NCI-H146 treated with DMSO at 0.1 percent for 48 hours (cell line): Measurements from ENCODE around the gene IFNA2.
"Not testable (repeated sequence)": the region's sequence is repeated elsewhere in the genome, so short reads cannot be mapped to it uniquely, and the experiment has no call there.

Experiments used
- DNase-seq: peaks from one replicate; lab custom pipeline; 2025; ENCODE audit not compliant: unreplicated experiment; lab: John Stamatoyannopoulos, UW

Gene IFNA2

DNA sequence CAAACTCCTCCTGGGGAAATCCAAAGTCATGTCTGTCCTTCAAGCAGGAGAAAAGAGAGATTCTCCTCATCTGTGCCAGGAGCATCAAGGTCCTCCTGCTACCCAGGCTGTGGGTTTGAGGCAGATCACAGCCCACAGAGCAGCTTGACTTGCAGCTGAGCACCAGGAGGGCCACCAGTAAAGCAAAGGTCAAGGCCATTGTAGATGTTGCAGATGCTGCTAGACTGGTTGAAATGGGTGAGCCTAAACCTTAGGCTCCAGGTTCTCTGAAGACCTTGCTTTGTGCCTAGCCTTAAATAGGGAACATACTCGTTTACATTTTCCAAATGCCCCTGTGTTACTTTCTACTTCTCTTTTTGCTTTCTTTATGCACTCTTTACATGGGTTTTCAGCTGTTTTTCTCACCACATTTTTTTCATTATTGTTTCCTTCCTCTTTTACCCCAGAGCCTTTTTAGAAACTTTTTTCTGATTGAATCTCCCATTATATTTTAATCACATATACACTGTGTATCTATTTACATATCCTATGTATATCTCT, at the start of gene IFNA2:
TSS of gene IFNA2 (minus strand) at position 268 of the 540 bp plus-strand sequence. CDS start at position 199, 69 bp downstream.
- no peak for DNase-seq

GRCh38 chr9:21435015-21435383, 49.8 kb upstream of the IFNA2 start:
- not testable (repeated sequence) for DNase-seq

GRCh38 chr9:21434202-21435014, 49.2 kb upstream of the IFNA2 start:
- peak; percentile 13 for DNase-seq

DNA sequence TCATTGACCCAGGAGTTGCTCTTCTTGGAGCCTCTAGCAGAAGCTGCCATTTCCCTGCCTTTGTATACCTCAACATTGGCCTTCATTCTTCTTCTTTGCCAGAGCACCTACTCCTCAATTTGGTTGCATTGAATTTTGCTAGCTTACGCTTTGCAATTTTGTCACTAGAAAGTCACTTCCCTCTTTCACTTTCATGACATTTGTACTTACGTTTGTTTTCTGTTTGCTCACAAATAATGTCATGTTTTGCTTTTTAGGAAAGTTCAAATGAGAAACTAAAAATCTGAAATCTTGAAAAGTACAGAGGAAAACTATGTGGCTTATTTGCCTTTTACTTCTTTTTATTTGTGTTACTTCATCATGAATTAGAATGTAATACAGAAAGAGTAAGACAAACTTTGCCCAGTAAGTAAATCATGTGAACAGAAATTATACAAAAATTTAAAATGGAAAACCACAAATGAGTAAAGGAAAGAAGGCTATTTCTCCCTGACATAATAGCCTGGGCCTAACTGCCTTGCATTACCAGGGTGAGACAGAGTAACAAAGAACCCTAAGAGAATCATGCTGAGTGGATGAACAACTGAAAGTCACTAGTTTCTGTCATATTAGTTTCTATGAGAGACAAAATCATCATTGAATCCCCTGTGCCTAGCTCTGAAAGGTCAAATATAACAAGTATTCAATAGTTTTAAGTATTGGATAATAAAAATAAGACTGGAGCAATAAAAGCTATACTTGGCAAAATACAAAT, 47.7 kb upstream of the IFNA2 start:
- DNase-seq: no peak

DNA sequence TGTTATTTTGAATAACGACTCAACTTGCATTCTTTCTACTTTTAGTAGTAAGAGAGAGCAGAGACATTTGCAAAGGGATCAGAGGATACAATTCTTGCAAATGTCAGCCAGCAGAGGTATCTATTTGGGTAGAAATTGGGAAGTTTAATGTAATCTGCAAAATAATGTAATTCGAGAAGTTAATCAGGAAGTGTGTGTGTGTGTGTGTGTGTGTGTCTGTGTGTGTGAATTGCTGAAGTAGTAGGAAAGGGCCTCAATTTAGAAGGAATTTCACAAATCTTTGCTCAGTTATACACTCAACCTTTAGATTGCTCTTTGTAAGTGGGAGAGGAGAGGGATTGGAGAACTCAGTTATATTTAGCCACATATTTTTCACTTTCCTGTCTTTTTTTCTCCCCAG, 44.0 kb upstream of the IFNA2 start:
- DNase-seq: no peak

- DNase-seq: no peak
Measured at GRCh38 chr9:21428235-21428634, 43.0 kb upstream of the IFNA2 start.

GRCh38 chr9:21415493-21416267, 30.5 kb upstream of the IFNA2 start:
- no peak for DNase-seq

DNA sequence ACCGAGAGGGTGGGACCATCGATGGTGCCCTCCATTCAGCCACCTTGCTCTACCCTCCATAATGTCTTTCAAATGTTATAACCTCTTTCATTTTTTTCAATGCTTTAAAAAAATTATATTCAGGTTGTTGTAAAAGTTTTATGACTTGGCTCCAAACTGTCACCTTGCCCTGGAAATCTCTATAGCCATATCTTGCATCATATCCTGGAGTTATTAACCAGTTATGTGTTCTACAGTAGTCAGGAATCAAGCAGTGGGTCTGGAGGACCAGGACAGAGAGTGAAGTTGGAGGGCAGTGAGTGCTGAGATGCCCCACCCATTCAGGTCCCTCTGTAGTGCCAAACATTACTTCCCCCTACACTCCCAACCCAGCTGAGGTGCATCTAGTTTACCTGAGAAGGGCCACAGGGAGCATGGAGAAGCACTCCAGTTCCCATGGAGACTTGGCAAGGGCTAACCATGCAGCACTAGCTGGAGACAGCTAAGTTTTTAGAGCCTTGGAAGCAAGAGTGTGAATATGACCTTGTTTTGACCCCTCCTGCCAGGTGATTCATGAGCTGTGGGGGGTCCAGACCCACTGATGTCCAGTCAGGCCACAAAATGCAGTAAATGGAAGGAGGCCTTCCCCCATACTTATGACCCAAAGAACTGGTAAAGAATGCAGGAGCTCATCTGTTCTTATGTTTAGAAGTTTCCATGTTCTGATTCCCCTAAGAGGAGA, 29.2 kb upstream of the IFNA2 start:
- no peak for DNase-seq

DNA sequence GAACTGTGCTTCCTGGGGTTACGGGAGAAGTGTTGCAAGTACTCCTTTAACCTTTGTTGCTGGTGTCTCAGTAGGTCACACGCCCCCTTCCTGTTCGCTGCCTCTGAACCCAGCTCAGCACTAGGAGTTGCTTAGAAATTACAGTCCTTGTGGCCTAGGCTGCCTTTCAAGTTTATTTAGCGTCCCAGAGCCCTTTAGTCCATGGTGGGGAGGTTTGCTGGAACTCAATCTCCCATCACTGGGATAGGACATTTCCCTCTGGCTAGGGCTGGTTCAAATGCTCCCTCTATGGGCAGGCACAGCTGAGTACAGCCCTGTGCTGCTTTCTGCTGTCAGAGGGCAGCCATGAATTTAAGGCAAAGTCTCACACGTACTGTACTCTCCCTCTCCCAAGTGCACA, 28.4 kb upstream of the IFNA2 start:
- no peak for DNase-seq

DNA sequence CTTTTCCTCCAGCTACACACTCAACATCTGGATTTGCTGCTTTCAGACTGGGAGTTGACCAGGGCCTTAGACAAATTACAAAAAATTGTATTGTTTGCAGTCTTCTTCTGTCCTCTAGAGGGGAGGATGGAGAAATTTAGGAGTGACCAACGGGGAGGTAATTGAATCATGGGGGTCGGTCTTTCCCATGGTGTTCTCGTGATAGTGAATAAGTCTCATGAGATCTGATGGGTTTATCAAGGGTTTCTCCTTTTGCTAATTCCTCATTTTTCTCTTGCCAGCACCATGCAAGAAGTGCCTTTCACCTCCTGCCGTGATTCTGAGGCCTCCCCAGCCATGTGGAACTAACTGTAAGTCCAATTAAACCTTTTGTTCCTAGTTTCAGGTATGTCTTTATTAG, 28.0 kb upstream of the IFNA2 start:
- no peak for DNase-seq

- no peak for DNase-seq
Measured at GRCh38 chr9:21412107-21412506, 26.9 kb upstream of the IFNA2 start.

- no peak for DNase-seq
Measured at GRCh38 chr9:21408817-21409216, 23.6 kb upstream of the IFNA2 start, which contains the start of gene IFNA8. Gene IFNA8 (plus strand): TSS chr9:21409117. CDS start chr9:21409177, 60 bp downstream.

GRCh38 chr9:21404146-21404545, 18.9 kb upstream of the IFNA2 start:
- no peak for DNase-seq

GRCh38 chr9:21402386-21403251, 17.4 kb upstream of the IFNA2 start:
- no peak for DNase-seq

DNA sequence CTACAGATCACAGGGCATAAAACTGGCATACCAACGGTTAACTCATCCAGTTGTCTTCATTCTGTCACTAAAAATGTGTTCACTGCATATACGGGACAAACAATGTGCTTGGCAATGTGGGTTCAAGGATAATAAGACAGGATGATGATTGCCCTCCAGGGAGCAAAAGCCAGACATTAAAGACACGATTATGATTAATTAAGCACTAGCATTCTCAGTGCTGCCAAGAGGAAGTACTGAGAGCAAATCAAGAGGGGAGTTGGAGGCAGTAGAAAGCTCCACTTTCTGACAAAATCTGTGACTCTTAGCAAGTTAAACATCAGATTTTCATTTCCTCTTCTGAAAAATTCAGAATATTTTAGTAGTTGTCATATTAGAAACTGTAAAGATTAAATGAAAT, 14.8 kb upstream of the IFNA2 start:
- DNase-seq: no peak

DNA sequence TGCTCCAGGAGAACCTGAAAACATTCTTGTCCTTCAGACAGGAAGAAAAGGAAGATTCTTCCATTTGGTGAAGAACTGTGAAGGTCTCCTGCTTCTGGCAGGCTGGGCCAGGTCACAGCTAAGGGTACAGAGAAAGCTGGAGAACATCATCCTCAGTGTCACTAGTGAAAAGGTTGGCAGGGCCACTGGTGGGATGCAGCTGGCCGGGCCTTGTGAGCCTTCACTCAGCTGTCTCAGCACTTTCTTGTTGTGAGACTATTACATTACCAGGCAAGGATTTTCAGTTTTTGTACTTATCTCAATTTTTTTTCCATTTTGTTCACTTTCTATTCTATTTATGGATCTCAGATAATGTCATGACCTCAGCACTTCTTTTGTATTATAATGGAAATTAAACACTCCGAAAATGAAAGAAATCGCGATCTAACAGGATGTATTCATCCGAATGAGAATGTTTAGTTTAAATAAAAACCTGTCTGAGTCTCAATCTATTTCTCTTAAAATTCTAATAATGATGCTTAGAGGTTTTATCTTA, 13.8 kb upstream of the IFNA2 start:
- no peak for DNase-seq

- no peak for DNase-seq
Measured at GRCh38 chr9:21395778-21396717, 10.8 kb upstream of the IFNA2 start.

DNA sequence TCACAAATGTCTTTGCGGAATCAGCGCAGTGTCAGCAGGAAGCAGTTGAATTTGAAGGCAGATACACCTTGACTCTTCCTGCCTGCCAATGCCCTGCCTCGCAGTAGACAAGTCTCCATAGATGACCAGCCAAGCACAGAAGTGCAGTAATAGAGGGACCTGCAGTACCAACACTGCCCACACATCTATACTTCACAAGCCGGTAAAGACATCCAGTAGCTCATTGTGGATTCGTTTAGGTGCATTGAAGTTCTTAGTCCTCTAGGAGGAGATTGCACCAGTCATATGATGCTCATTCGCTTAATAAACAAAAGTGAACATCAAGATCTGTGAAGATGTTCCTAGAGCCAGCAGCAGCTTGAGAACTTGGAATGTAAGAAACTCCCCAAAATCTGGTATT, 7.1 kb upstream of the IFNA2 start:
- no peak for DNase-seq
